ENCODE data around the gene LIG3. TPM values are rescaled to one million over a fixed set of nuclear protein-coding genes. Genes with fewer than 3 reads are reported as not detected.
"Not testable (repeated sequence)": the region's sequence is repeated elsewhere in the genome, so short reads cannot be mapped to it uniquely, and the experiment has no call there.

The LIG3 gene
- polyA plus RNA-seq, 3 donors, result 6.0 to 14.6 (median 7.5) TPM

DNA sequence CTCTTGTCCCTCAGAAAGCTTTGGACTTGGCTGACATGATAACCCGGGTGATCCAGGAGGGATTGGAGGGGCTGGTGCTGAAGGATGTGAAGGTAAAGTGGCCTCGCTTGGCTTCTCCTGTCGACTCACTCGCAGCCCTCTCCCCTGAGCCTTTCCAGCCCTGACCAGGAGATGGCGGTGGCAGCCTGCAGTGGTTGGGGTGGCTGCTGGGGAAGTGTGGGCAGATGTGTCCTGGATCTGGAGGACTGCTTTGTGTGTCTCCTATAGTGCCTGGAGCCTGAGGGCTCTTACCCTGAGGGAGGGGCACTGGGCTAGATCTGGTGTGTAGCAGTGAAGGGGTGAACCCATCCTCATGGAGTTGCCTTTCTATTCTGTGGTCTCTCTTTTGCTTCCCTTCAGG, 17.9 kb downstream of the LIG3 start:
- H3K9ac ChIP-seq (ENCODE audit: insufficient read depth, low read length, poor library complexity, severe bottlenecking), result no peak overlapping the region
- H3K79me2 ChIP-seq (ENCODE audit: insufficient read depth, low read length), result no peaks in the 10 kb centered on the region
- WGBS (ENCODE audit: insufficient coverage), result 23% methylated on average over 4 of the region's 5 CpGs
- TF ChIP-seq, protein P1, sequence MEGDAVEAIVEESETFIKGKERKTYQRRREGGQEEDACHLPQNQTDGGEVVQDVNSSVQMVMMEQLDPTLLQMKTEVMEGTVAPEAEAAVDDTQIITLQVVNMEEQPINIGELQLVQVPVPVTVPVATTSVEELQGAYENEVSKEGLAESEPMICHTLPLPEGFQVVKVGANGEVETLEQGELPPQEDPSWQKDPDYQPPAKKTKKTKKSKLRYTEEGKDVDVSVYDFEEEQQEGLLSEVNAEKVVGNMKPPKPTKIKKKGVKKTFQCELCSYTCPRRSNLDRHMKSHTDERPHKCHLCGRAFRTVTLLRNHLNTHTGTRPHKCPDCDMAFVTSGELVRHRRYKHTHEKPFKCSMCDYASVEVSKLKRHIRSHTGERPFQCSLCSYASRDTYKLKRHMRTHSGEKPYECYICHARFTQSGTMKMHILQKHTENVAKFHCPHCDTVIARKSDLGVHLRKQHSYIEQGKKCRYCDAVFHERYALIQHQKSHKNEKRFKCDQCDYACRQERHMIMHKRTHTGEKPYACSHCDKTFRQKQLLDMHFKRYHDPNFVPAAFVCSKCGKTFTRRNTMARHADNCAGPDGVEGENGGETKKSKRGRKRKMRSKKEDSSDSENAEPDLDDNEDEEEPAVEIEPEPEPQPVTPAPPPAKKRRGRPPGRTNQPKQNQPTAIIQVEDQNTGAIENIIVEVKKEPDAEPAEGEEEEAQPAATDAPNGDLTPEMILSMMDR (IDR thresholded peaks at IDR 0.05), result peak; percentile 89
- peaks cover 36 to 91% of the 10 kb centered on the region in 2 donors for H3K36me3 ChIP-seq (replicated peaks in 1 of 2; ENCODE audit: control insufficient read depth in 1 of 2, insufficient read depth in 2 of 2, low read length in 2 of 2)
- Mint-ChIP-seq H3K9me3 (no peaks in the 10 kb centered on the region), H3K4me3 (no peak overlapping the region), H3K27me3 (ENCODE audit: low read depth in 3 of 3) (no peaks in the 10 kb centered on the region), H3K27ac (peak overlapping the region in 4 of 7 donors; percentile 50 to 61 (median 57)), H3K36me3 (peaks cover 55 to 60% of the 10 kb centered on the region in 2 donors), H3K4me1 (peaks cover 35% of the 10 kb centered on the region)
- no peak overlapping the region for H3K4me2 ChIP-seq (replicated peaks; ENCODE audit: extremely low read depth, low read length, poor library complexity, severe bottlenecking)
- no peaks in the 10 kb centered on the region for H3K9me3 ChIP-seq (replicated peaks in 1 of 2; ENCODE audit: control insufficient read depth in 1 of 2, insufficient read depth in 1 of 2, low read length in 2 of 2)
- peaks cover 25 to 29% of the 10 kb centered on the region in 2 donors for H3K4me1 ChIP-seq (ENCODE audit: control insufficient read depth in 1 of 2, insufficient read depth in 2 of 2, low read length in 2 of 2)
- intact Hi-C loops (cut with micrococcal nuclease), result loop anchor here (1.0 to 5.0 kb wide), 3 partner anchors 91 to 119 kb away; partner anchors contain the start of gene RAD51D (in 1 of the 2)
- DNase-seq, result peak; percentile 66 to 74 (median 69)
- no peak overlapping the region for H3K27ac ChIP-seq (ENCODE audit: low read depth in 1 of 2, low read length in 2 of 2)
- peak overlapping the region; percentile 12 for H2AFZ ChIP-seq (ENCODE audit: insufficient read depth, low read depth, low read length, poor library complexity, severe bottlenecking)
- no peaks in the 10 kb centered on the region for H4K20me1 ChIP-seq (ENCODE audit: insufficient read depth, low read length)
- H3K4me3 ChIP-seq (replicated peaks in 1 of 3; ENCODE audit: low read depth in 2 of 3, low read length in 3 of 3), result no peak overlapping the region
- no peaks in the 10 kb centered on the region for H3K27me3 ChIP-seq (ENCODE audit: control insufficient read depth in 2 of 2, insufficient read depth in 2 of 2, low read length in 2 of 2)

DNA sequence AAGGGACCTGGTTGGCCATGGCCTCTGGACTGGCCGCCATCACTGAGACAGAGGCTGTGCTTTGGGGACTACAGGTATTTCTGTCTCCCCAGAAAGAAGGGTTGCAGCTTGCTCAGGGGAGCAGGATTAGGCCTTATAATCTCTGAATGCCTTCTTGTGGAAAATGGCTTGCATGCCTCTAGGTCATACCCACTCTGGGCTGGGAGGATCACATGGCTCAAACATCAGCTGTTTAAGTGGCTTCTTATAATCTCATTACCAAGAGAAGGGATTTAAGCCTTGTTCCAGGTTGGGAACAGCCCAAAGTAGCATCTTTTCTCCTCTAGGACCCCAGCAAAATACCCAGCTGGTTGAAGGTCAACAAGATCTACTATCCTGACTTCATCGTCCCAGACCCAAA, 19.1 kb downstream of the LIG3 start:
- no peak for DNase-seq
- Histone ChIP-seq H3K36me3 (replicated peaks in 1 of 2; ENCODE audit: control insufficient read depth in 1 of 2, insufficient read depth in 2 of 2, low read length in 2 of 2) (peaks cover 45 to 91% of the 10 kb centered on the region in 2 donors), H3K79me2 (ENCODE audit: insufficient read depth, low read length) (no peaks in the 10 kb centered on the region), H2AFZ (ENCODE audit: insufficient read depth, low read depth, low read length, poor library complexity, severe bottlenecking) (no peak overlapping the region), H4K20me1 (ENCODE audit: insufficient read depth, low read length) (no peaks in the 10 kb centered on the region), H3K4me3 (replicated peaks in 1 of 3; ENCODE audit: low read depth in 2 of 3, low read length in 3 of 3) (no peak overlapping the region), H3K27ac (ENCODE audit: low read depth in 1 of 2, low read length in 2 of 2) (peak overlapping the region in 1 of 2 donors; percentile 11), H3K9ac (ENCODE audit: insufficient read depth, low read length, poor library complexity, severe bottlenecking) (no peak overlapping the region), H3K4me1 (ENCODE audit: control insufficient read depth in 1 of 2, insufficient read depth in 2 of 2, low read length in 2 of 2) (peaks cover 21 to 23% of the 10 kb centered on the region in 2 donors), H3K4me2 (replicated peaks; ENCODE audit: extremely low read depth, low read length, poor library complexity, severe bottlenecking) (no peak overlapping the region), H3K9me3 (replicated peaks in 1 of 2; ENCODE audit: control insufficient read depth in 1 of 2, insufficient read depth in 1 of 2, low read length in 2 of 2) (no peaks in the 10 kb centered on the region), H3K27me3 (ENCODE audit: control insufficient read depth in 2 of 2, insufficient read depth in 2 of 2, low read length in 2 of 2) (no peaks in the 10 kb centered on the region)
- no peaks in the 10 kb centered on the region for H3K27me3 Mint-ChIP-seq (ENCODE audit: low read depth in 3 of 3)
- peaks cover 53 to 62% of the 10 kb centered on the region in 2 donors for H3K36me3 Mint-ChIP-seq
- H3K27ac Mint-ChIP-seq, result peak overlapping the region in 2 of 7 donors; percentile 47 to 83
- H3K4me3 Mint-ChIP-seq, result no peak overlapping the region
- TF ChIP-seq, protein P1 (IDR thresholded peaks at IDR 0.05), result no peak
- intact Hi-C loops (cut with micrococcal nuclease), result loop anchor here in 1 of 2 donors (2.0 to 5.0 kb wide), 2 partner anchors 89 to 118 kb away; partner anchors contain the start of gene RAD51D
- H3K4me1 Mint-ChIP-seq, result peaks cover 28% of the 10 kb centered on the region
- peaks cover 0 to 2% (median 0%) of the 10 kb centered on the region in 7 donors for H3K9me3 Mint-ChIP-seq
- WGBS (ENCODE audit: insufficient coverage), result 100% methylated on average over 1 of the region's 2 CpGs

DNA sequence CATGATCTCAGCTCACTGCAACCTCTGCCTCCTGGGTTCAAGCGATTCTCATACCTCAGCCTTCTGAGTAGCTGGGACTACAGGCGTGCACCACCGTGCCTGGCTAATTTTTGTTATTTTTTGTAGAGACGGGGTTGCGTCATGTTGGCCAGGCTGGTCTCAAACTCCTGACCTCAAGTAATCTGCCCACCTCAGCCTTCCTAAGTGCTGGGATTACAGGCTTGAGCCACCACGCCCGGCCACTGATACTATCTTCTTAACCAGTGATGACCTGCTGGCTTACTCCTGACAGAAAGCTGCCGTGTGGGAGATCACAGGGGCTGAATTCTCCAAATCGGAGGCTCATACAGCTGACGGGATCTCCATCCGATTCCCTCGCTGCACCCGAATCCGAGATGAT, 20.7 kb downstream of the LIG3 start:
- H2AFZ ChIP-seq (ENCODE audit: insufficient read depth, low read depth, low read length, poor library complexity, severe bottlenecking); H3K4me3 ChIP-seq (replicated peaks in 1 of 3; ENCODE audit: low read depth in 2 of 3, low read length in 3 of 3); DNase-seq; H3K27me3 ChIP-seq (ENCODE audit: control insufficient read depth in 2 of 2, insufficient read depth in 2 of 2, low read length in 2 of 2); H3K27ac ChIP-seq (ENCODE audit: low read depth in 1 of 2, low read length in 2 of 2); H4K20me1 ChIP-seq (ENCODE audit: insufficient read depth, low read length); H3K4me3 Mint-ChIP-seq; H3K4me2 ChIP-seq (replicated peaks; ENCODE audit: extremely low read depth, low read length, poor library complexity, severe bottlenecking); H3K9ac ChIP-seq (ENCODE audit: insufficient read depth, low read length, poor library complexity, severe bottlenecking); H3K79me2 ChIP-seq (ENCODE audit: insufficient read depth, low read length); H3K27me3 Mint-ChIP-seq (ENCODE audit: low read depth in 3 of 3); H3K9me3 ChIP-seq (replicated peaks in 1 of 2; ENCODE audit: control insufficient read depth in 1 of 2, insufficient read depth in 1 of 2, low read length in 2 of 2); H3K27ac Mint-ChIP-seq; H3K9me3 Mint-ChIP-seq: not testable (repeated sequence)
- Mint-ChIP-seq H3K36me3 (peaks cover 54 to 61% of the 10 kb centered on the region in 2 donors), H3K4me1 (peaks cover 24% of the 10 kb centered on the region)
- 96% methylated on average over 9 of the region's 14 CpGs for WGBS (ENCODE audit: insufficient coverage)
- intact Hi-C loops (cut with micrococcal nuclease), result loop anchor here in 1 of 2 donors (5.0 kb wide), 1 partner anchor 106 kb away; no protein-coding TSS in a partner anchor
- peaks cover 18 to 22% of the 10 kb centered on the region in 2 donors for H3K4me1 ChIP-seq (ENCODE audit: control insufficient read depth in 1 of 2, insufficient read depth in 2 of 2, low read length in 2 of 2)
- peaks cover 44 to 91% of the 10 kb centered on the region in 2 donors for H3K36me3 ChIP-seq (replicated peaks in 1 of 2; ENCODE audit: control insufficient read depth in 1 of 2, insufficient read depth in 2 of 2, low read length in 2 of 2)

Data from CD14-positive monocyte (primary cell).